ENCODE data around the gene EXOSC10.

Gene EXOSC10

GRCh38 chr1:11099310-11100148 is at the start of gene EXOSC10:
Gene EXOSC10 (minus strand): TSS chr1:11099869. CDS start chr1:11099831, 38 bp downstream.
- peak; percentile 73 for DNase-seq

GRCh38 chr1:11147197-11147770 is 47.6 kb upstream of the EXOSC10 start:
- no peak for DNase-seq

- no peak for DNase-seq
Measured at GRCh38 chr1:11145741-11146140, 46.1 kb upstream of the EXOSC10 start.

- no peak for DNase-seq
Measured at GRCh38 chr1:11144570-11145256, 45.0 kb upstream of the EXOSC10 start.

- DNase-seq, result no peak
Measured at GRCh38 chr1:11143907-11144306, 44.2 kb upstream of the EXOSC10 start.

GRCh38 chr1:11143401-11143800 is 43.7 kb upstream of the EXOSC10 start:
- no peak for DNase-seq

GRCh38 chr1:11142618-11143391 is 43.1 kb upstream of the EXOSC10 start:
- no peak for DNase-seq

- no peak for DNase-seq
Measured at GRCh38 chr1:11138952-11139351, 39.3 kb upstream of the EXOSC10 start.

- no peak for DNase-seq
Measured at GRCh38 chr1:11138029-11138428, 38.4 kb upstream of the EXOSC10 start.

- DNase-seq, result no peak
Measured at GRCh38 chr1:11134898-11135266, 35.2 kb upstream of the EXOSC10 start.

GRCh38 chr1:11134251-11134897 is 34.7 kb upstream of the EXOSC10 start:
- no peak for DNase-seq

GRCh38 chr1:11132563-11133293 is 33.1 kb upstream of the EXOSC10 start:
- no peak for DNase-seq

- no peak for DNase-seq
Measured at GRCh38 chr1:11131816-11132215, 32.1 kb upstream of the EXOSC10 start.

- DNase-seq, result no peak
Measured at GRCh38 chr1:11130406-11130805, 30.7 kb upstream of the EXOSC10 start.

GRCh38 chr1:11129649-11130390 is 30.2 kb upstream of the EXOSC10 start:
- DNase-seq, result no peak

GRCh38 chr1:11126569-11126968 is 26.9 kb upstream of the EXOSC10 start:
- no peak for DNase-seq

- no peak for DNase-seq
Measured at GRCh38 chr1:11125931-11126330, 26.3 kb upstream of the EXOSC10 start.

- no peak for DNase-seq
Measured at GRCh38 chr1:11124965-11125364, 25.3 kb upstream of the EXOSC10 start.

GRCh38 chr1:11116318-11116717 is 16.6 kb upstream of the EXOSC10 start:
- DNase-seq, result no peak

GRCh38 chr1:11114966-11115365 is 15.3 kb upstream of the EXOSC10 start:
- DNase-seq, result no peak

All from GOT3 (cell line).